ENCODE measurements around the gene POLR3C. TPM values are rescaled to one million over a fixed set of nuclear protein-coding genes. Genes with fewer than 3 reads are reported as not detected.

POLR3C gene
- total and polyA plus RNA-seq, 2 donors (not counting 1 experiment from before 2014, with no cell fraction given): 36.5 to 49.3 TPM

DNA sequence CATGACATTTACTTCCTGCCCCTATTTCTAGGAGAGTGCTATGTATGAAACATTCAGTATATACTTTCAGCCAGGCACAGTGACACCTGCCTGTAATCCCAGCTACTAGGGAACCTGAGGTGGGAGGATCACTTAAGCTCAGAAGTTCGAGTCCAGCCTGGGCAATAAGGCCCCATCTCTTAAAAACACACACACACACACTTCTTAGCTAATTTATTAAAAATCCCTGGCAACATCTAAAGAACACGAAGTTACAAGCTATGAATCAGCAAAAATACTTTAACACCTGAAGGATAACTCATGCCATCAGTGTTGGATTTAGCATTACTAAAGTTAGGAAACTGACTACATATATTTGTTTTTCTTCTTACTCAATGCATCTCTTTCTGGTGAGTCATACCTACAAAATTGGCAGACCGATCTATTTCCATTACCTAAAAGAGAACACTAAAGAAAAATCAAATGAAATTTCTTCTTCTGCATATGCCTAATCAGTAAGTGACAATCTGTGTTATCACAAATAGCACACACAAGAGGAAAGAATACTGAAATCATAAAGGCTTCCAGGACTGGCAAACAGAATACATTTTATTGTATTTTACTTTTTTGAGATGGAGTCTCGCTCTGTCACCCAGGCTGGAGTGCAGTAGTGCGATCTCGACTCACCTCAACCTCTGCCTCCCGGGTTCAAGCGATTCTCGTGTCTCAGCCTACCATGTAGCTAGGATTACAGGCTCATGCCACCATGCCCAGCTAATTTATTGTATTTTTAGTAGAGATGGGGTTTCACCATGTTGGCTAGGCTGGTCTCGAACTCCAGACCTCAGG, 41.5 kb upstream of the POLR3C start:
- Histone ChIP-seq H3K36me3 (replicated peaks in 1 of 2; ENCODE audit: control extremely low read depth in 1 of 2, control insufficient read depth in 1 of 2, extremely low read depth in 1 of 2, insufficient read depth in 2 of 2, low read length in 1 of 2) (peaks cover 6 to 21% of the 10 kb centered on the region in 2 experiments), H3K27ac (ENCODE audit: low read length in 2 of 2) (no peak overlapping the region), H3K4me3 (ENCODE audit: control extremely low read depth in 1 of 5, extremely low read depth in 1 of 5, insufficient read depth in 1 of 5, low read depth in 2 of 5, low read length in 4 of 5) (no peak overlapping the region), H3K4me1 (ENCODE audit: control insufficient read depth in 2 of 2, insufficient read depth in 2 of 2, low read length in 2 of 2) (no peaks in the 10 kb centered on the region), H3K4me2 (replicated peaks; ENCODE audit: low read depth, low read length, poor library complexity, severe bottlenecking) (no peak overlapping the region), H2AFZ (ENCODE audit: insufficient read depth, low read depth, low read length, poor library complexity, severe bottlenecking) (no peak overlapping the region), H3K9ac (ENCODE audit: low read length) (no peak overlapping the region), H3K79me2 (ENCODE audit: control insufficient read depth, insufficient read depth, low read length) (no peaks in the 10 kb centered on the region), H3K27me3 (replicated peaks in 1 of 4; ENCODE audit: control extremely low read depth in 1 of 4, control insufficient read depth in 3 of 4, insufficient read depth in 4 of 4, low read length in 3 of 4) (no peaks in the 10 kb centered on the region), H4K20me1 (ENCODE audit: control insufficient read depth, insufficient read depth, low read length, poor library complexity, severe bottlenecking) (no peaks in the 10 kb centered on the region), H3K9me3 (ENCODE audit: control extremely low read depth in 1 of 3, control insufficient read depth in 2 of 3, insufficient read depth in 1 of 3, low read length in 2 of 3) (no peaks in the 10 kb centered on the region)
- DNase-seq (no peak), ATAC-seq (ENCODE audit: low read depth) (no peak)
- CTCF ChIA-PET: no interaction called here
- Mint-ChIP-seq H3K27me3 (no peaks in the 10 kb centered on the region), H3K27ac (no peak overlapping the region), H3K4me3 (no peak overlapping the region), H3K4me1 (no peaks in the 10 kb centered on the region), H3K9me3 (ENCODE audit: insufficient read depth) (no peaks in the 10 kb centered on the region)
- POLR2A ChIA-PET: no interaction called here
- no peak for TF ChIP-seq EZH2 (IDR thresholded peaks at IDR 0.05; ENCODE audit: borderline replicate concordance, insufficient read depth, low read depth, low read length, poor library complexity, severe bottlenecking)
- TF ChIP-seq, protein P1, sequence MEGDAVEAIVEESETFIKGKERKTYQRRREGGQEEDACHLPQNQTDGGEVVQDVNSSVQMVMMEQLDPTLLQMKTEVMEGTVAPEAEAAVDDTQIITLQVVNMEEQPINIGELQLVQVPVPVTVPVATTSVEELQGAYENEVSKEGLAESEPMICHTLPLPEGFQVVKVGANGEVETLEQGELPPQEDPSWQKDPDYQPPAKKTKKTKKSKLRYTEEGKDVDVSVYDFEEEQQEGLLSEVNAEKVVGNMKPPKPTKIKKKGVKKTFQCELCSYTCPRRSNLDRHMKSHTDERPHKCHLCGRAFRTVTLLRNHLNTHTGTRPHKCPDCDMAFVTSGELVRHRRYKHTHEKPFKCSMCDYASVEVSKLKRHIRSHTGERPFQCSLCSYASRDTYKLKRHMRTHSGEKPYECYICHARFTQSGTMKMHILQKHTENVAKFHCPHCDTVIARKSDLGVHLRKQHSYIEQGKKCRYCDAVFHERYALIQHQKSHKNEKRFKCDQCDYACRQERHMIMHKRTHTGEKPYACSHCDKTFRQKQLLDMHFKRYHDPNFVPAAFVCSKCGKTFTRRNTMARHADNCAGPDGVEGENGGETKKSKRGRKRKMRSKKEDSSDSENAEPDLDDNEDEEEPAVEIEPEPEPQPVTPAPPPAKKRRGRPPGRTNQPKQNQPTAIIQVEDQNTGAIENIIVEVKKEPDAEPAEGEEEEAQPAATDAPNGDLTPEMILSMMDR (IDR thresholded peaks at IDR 0.05): no peak
- intact Hi-C loops (cut with micrococcal nuclease): no loop called here
- WGBS (ENCODE audit: insufficient coverage): 100% methylated on average over 3 of the region's 10 CpGs

- Histone ChIP-seq H3K4me2 (replicated peaks; ENCODE audit: low read depth, low read length, poor library complexity, severe bottlenecking) (no peak overlapping the region), H3K79me2 (ENCODE audit: control insufficient read depth, insufficient read depth, low read length) (peaks cover 2% of the 10 kb centered on the region), H3K27ac (ENCODE audit: low read length in 2 of 2) (no peak overlapping the region), H3K9me3 (ENCODE audit: control extremely low read depth in 1 of 3, control insufficient read depth in 2 of 3, insufficient read depth in 1 of 3, low read length in 2 of 3) (no peaks in the 10 kb centered on the region), H3K36me3 (replicated peaks in 1 of 2; ENCODE audit: control extremely low read depth in 1 of 2, control insufficient read depth in 1 of 2, extremely low read depth in 1 of 2, insufficient read depth in 2 of 2, low read length in 1 of 2) (peaks cover 5 to 27% of the 10 kb centered on the region in 2 experiments), H3K27me3 (replicated peaks in 1 of 4; ENCODE audit: control extremely low read depth in 1 of 4, control insufficient read depth in 3 of 4, insufficient read depth in 4 of 4, low read length in 3 of 4) (no peaks in the 10 kb centered on the region), H3K4me3 (ENCODE audit: control extremely low read depth in 1 of 5, extremely low read depth in 1 of 5, insufficient read depth in 1 of 5, low read depth in 2 of 5, low read length in 4 of 5) (no peak overlapping the region), H4K20me1 (ENCODE audit: control insufficient read depth, insufficient read depth, low read length, poor library complexity, severe bottlenecking) (no peaks in the 10 kb centered on the region), H2AFZ (ENCODE audit: insufficient read depth, low read depth, low read length, poor library complexity, severe bottlenecking) (no peak overlapping the region), H3K4me1 (ENCODE audit: control insufficient read depth in 2 of 2, insufficient read depth in 2 of 2, low read length in 2 of 2) (no peaks in the 10 kb centered on the region), H3K9ac (ENCODE audit: low read length) (no peak overlapping the region)
- ChIA-PET CTCF (no interaction called here), POLR2A (interaction anchor here (0.6 kb wide), 1 partner anchor 503 kb away, joined by 3 read pairs; no protein-coding TSS in a partner anchor)
- H3K27me3 Mint-ChIP-seq: no peaks in the 10 kb centered on the region
- H3K4me3 Mint-ChIP-seq: no peak overlapping the region
- DNase-seq (no peak), ATAC-seq (ENCODE audit: low read depth) (no peak)
- no peaks in the 10 kb centered on the region for H3K4me1 Mint-ChIP-seq
- no CpG with 5 or more reads among the region's 3 CpGs for WGBS (ENCODE audit: insufficient coverage)
- no peaks in the 10 kb centered on the region for H3K9me3 Mint-ChIP-seq (ENCODE audit: insufficient read depth)
- TF ChIP-seq, protein P1 (IDR thresholded peaks at IDR 0.05): no peak
- no peak for TF ChIP-seq EZH2 (IDR thresholded peaks at IDR 0.05; ENCODE audit: borderline replicate concordance, insufficient read depth, low read depth, low read length, poor library complexity, severe bottlenecking)
- no peak overlapping the region for H3K27ac Mint-ChIP-seq
- intact Hi-C loops (cut with micrococcal nuclease): no loop called here
These were observed 39.6 kb upstream of the POLR3C start for GRCh38 chr1:145784409-145784808.

Data from B cell (primary cell).